HG03439 (cell line): ENCODE data around the gene PGP.
"Not testable (repeated sequence)": the region's sequence is repeated elsewhere in the genome, so short reads cannot be mapped to it uniquely, and the experiment has no call there.

Experiments
- ATAC-seq: cut with Tn5 transposase; IDR thresholded peaks from one replicate; pipeline ENCODE4 v1.9.1; 2021; ENCODE audit warnings: mild to moderate bottlenecking, moderate library complexity; ENCODE audit not compliant: unreplicated experiment

Gene PGP, protein sequence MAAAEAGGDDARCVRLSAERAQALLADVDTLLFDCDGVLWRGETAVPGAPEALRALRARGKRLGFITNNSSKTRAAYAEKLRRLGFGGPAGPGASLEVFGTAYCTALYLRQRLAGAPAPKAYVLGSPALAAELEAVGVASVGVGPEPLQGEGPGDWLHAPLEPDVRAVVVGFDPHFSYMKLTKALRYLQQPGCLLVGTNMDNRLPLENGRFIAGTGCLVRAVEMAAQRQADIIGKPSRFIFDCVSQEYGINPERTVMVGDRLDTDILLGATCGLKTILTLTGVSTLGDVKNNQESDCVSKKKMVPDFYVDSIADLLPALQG

DNA sequence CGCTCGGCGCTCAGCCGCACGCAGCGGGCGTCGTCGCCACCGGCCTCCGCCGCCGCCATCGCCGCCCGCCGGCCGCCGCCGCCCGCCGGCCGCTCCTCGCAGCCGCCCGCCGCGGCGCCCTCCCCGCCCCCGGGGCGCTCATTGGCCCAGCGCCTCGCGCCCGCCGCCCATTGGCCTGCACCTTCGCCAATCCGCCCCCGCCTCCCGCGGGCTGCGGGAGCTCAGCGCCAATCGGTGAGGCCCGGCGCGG lies at the start of gene PGP:
TSS of gene PGP (minus strand) at position 122 of the 250 bp plus-strand sequence. CDS start at position 59, 63 bp downstream.
- peak; percentile 77 for ATAC-seq

DNA sequence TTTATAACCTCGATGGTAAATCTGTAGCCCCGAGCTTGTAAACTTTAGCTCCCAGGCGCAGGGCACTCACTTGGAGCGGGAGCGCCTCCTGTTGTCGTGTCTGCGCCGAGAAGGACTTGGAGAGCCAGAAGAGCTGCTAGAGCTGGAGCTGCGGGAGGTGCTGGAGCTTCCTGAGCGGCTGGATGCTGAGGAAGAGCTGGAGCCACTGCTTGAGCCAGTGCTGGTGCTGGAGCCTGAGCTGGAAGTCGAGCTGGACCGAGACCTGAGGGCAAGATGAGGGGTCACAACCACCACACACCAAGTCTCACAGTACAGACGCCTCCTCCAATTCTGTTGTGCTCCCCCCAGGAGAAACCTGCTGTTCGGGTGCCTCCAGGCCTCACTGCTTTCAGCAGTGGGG lies 48.4 kb upstream of the PGP start:
- not testable (repeated sequence) for ATAC-seq

DNA sequence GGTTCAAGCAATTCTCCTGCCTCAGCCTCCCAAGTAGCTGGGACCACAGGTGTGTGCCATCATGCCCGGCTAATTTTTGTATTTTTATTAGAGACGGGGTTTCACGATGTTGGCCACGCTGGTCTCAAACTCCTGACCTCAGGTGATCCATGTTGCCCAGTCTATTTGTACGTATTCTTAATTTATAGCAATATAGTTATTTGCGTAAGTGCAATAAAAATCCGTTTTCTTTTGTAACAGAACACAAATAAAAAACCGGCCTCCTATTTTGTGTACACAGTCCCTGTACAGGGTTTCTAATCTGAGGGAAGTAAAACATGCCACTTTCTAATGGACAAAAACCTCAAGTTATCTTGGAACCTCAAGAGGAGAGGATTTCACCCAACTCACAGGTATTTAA lies 45.6 kb upstream of the PGP start:
- no peak for ATAC-seq

DNA sequence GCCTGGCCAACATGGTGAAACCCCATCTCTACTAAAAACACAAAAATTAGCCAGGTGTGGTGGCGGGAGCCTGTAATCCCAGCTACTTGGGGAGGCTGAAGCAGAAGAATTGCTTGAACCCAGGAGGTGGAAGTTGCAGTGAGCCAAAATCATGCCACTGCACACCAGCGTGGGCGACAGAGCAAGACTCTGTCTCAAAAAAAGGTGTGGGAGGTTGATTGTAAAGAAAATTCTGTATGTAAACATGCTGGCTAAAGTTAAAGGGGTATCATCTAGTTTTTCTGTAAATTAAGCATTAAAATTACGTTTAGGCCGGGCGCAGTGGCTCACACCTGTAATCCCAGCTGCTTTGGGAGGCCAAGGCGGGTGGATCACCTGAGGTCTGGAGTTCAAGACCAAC lies 43.9 kb upstream of the PGP start:
- not testable (repeated sequence) for ATAC-seq

DNA sequence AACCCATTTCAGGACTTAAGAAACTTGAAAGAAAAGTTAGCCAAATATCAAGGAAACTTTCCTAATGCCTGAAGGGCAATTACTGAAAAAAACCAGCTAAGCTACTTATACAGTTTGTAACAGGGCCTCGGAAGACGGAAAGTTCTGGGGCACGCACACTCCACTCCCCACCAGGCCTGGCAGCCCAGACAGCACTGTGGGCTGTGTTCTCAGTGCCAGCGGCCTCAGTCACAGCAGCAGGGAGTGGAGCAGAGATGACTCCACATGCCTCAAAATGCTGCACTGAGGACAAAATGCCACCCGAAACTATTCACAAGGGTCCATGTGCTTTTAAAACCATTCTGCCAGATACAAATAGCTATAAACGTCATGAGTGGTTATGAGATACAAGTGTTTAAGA lies 43.1 kb upstream of the PGP start:
- ATAC-seq: no peak

DNA sequence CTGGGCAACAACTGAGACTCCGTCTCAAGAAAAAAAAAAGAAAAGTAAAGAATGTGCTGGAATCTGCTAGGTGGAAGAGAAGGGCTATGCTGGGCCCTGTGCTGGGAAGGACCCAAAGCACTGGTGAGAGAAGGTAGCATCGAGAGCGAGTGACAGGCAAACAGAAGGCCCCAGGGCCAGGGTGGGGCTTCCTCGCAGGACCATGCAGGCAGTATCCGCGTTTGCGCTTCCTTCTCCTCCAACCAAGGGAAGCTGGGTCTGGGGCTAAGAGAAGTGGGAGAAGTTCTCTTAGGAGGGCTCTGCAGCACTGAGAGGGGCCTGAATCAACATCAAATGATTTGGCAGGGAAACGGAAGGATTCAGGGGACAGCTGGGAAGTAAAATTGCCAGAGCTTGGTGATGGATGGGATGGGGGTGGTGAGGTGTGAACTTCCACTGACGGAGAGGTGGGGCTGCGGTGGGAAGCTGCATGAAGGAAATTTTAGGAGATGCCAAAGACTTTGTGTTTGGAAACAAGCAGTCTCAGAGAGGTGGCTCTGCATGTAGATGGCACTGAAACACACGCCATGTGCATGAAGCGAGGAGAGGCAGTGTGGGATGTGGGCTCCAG lies 42.0 kb upstream of the PGP start:
- ATAC-seq: no peak

DNA sequence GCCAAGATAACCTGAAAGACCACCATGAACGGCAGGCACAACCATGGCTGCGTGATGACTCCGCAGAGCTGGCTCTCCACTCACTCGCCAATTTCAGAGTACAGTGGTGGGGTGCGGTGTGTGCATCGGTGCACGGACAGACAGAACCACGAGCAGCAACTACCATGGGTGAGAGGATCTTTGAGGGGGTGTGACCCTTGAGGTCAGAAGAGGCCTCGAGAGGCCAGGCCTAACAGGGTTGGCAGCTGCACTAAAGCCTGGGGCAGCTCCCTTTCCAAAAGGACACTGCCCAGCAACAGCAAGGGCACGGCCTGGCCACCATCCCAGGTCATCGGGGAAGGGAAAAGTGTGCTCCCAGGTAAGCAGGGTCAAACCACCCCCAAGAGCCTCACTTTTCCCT lies 38.7 kb upstream of the PGP start:
- no peak for ATAC-seq

DNA sequence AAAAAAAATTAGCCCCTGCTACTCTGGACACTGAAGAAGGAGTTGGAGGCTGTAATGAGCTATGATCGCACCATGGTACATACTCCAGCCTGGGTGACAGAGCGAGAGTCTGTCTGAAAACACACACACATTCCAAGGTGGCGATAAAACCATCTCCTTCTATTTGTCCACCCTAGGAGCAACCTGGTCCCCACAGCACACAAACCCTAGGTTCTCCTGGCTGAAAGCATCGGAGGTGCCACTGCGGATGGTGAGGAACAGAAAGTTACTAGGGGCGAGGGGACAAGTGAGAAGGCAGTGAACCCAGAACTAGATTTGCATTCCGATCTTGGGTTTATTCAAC lies 38.1 kb upstream of the PGP start:
- ATAC-seq: no peak

DNA sequence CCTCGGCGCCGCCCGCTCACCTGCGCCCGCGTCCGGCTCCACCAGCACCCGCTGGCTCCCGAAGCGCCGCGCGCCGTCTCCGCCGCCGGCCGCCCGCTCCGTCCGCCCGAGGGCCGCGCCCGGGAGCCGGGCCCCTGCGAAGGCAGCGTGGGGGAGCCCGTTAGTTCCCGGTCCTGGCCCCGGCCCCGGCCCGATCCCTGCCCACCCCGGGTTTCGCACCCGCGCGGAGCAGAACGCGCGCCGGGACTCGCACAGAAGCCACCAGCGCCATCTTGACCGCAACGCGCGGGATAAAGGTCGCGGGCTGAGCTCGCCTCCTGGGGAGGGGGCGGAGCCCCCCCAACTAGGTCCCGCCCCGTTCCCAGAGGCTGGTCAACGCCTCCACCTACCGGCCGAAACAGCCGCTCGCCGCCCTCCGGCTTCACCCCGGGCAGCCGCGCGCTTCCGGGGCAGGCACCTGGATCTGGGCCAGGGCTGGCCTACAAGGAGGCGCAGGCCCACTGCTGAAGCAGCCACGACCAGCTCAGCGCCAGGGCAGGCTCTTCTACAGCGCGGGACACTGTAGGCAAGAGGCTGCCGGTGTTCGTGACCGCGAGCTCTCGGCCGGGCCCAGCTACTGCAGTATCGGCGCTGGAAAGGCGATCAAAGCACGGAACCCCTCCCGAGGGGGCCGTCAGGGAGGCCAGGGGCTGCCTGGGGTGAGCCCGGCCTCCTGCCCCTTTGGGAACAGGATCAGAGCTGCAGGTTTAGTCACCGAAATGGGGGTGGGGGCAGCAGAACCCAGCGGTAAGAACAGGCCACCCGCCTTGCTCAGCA lies 36.9 kb upstream of the PGP start, which contains the start of gene ECI1:
TSS of gene ECI1 (minus strand) at position 292 of the 816 bp plus-strand sequence. CDS start at position 271, 21 bp downstream.
- peak; percentile 81 for ATAC-seq

DNA sequence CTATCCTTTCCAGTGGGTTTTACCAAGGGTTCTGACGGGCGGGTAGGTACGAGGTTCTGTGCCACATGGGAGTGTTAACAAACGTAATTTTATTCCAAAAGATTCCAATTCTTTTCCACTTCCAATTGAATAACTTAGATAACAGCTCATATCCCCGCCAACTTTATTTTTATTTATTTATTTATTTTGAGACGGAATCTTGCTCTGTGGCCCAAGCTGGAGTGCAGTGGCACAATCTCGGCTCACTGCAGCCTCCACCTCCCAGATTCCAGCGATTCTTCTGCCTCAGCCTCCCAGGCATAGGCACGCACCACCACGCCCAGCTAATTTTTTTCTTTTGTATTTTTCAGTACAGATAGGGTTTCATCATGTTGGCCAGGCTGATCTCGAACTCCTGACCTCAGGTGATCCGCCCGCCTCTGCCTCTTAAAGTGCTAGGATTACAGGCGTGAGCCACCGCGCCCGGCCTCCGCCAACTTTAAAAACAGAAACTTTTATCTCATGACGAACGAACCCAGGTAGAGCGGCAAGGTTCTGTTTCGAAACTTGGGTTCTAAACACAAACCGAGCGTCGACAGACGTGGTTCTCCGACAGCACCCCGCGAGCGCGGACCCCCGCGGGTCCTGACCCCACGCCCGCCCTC lies 36.1 kb upstream of the PGP start:
- ATAC-seq: no peak

DNA sequence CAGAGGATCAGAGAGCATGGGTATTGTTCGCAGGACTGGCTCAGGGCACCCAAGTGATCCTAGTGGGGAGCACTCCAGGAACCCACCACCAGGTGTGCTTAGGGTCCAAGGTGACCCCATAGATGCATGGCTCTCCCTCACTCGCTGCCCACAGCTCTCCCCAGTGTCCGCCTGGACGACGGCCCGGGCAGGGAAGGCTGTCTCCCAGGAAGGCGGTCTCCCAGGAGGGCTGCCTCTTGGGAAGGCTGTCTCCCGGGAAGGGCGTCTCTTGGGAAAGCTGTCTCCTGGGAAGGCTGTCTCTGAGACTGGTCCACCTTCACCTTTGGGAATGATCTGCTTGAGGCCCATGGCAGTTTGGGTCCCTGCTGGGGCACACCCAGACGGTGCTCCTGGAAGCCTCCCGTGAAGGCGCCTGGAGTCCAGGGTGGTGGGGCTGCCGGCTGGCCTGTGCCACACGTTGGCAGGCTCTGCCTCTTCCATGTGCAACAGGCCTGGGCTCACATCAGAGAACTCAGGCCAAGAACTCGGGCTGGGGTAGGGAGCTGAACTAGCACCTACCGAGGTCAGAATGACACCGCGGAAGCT lies 31.8 kb upstream of the PGP start:
- ATAC-seq: no peak

DNA sequence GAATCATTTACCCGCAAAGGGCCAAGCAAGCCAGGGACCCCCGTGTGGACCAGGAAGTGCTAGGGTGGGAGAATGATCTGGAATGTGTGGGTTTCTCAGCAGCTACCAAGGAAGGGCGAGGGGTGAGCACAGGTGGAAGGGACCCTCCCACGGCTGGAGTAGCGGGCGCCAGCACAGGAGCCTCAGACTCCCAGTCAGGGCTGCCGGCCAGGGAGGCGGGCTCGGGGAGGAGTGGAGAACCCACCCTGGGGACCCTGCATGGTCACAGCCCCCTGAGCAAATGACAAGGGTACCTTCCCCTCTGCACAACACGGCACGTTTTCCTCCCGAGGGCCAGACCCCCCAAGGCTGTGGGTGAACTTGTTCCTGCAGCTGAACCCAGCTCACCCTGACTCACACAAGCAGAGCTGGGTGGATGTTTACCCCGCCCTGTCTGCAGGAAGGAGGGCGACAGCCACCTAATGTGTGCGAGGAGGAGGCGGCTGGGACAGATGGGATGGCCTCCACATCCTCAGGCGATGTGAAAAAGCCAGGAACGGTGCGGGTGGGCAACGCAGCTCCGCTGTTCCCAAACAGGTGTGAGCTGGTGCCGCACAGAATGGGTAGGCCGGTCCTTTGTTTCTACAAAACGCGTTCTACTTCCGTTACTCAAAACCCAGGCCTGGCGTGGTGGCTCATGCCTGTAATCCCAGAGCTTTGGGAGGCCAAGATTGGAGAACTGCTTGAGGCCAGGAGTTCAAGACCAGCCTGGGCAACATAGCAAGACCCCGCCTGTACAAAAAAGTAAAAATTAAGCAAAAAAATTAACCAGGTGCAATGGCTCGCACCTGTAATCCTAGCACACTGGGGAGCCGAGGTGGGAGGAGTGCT lies 30.5 kb upstream of the PGP start:
- ATAC-seq: no peak

DNA sequence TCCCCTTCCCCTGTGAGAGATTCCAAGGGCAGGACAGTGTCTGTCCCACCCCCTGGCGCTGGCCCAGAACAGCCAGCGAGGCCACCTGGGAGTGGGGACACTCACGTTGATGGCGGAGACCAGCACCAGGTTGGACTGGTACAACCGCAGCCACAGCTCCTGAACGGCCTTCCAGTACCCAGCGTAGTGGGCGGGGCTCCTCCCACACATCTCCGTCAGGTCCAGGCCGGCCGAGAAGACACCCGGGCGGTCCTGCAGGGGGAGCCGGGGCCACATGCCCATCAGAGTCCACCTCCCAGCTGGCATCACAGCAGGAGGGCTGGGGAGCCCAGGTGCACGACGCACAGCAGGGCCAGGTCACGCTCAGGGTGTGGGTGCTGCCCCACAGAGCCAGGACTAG lies 29.7 kb upstream of the PGP start:
- no peak for ATAC-seq

DNA sequence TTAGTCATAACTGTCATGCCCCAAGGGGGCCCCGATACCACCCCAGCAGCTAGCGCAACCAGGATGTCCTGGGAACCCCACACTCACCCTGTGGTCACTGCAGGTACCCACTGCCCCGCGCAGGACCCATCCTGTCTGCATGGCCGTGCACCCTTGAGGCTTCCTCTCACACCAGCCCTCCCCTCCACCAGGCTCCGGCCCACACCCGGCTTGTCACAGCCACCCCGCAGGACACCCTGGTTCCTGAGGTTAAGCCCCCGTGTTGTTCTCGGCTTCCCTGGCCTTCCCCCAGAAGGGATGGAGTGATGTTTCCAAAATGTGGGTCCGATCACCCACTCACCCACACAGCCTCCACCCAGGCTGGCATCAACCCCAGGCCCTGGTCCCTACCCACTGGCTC lies 29.1 kb upstream of the PGP start:
- no peak for ATAC-seq

DNA sequence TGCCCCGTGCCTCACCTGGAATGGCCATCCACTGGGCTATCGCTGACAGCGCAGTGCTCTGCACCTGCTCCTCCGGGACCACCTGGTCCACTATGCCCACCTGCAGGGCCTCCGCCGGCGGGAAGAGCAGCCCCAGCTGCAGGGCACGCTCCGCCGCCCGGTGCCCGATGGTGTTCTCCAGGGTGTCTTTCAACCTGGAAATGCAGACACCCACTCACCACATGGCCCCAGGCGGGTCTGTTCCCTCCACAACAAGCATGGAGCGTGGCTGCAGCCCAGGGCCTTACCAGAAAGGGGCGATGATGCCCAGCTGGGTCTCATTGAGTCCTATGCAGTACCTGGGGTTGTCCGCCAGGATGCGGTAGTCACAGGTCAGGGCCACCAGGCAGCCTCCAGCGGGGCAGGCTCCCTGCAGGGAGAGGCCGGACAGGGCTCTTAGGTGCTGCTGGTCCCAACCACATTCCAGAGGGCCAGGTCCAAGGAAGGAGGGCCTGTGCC lies 28.4 kb upstream of the PGP start:
- no peak for ATAC-seq

DNA sequence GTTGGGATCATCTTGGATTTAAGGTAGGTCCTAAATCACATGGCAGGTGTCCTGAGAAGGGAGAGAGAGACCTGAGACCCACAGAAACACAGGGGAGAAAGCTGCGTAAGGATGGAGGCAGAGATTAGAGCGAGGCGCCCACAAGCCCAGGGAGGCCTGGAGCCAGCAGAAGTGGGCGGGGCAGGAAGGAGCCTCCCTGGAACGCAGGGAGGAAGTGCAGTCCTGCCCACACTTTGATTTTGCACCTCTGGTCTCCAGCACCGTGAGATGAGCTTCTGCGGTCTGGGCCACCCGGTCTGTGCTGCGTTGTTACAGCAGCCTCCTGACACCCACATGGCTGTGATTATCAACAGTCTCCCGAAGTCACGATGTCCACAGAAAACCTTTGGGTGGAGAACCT lies 28.0 kb upstream of the PGP start:
- no peak for ATAC-seq

DNA sequence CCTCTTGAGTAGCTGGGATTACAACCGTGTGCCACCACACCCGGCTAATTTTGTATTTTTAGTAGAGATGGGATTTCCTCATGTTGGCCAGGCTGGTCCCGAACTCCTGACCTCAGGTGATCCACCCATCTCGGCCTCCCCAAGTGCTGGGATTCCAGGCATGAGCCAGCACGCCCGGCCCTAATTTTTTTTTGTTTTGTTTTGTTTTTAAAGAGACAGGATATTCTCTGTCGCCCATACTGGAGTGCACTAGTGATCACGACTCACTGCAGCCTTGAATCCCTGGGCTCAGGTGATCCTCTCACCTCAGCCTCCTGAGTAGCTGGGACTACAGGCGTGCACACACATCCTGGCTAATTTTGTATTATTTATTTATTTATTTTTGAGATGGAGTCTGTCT lies 25.7 kb upstream of the PGP start:
- not testable (repeated sequence) for ATAC-seq

DNA sequence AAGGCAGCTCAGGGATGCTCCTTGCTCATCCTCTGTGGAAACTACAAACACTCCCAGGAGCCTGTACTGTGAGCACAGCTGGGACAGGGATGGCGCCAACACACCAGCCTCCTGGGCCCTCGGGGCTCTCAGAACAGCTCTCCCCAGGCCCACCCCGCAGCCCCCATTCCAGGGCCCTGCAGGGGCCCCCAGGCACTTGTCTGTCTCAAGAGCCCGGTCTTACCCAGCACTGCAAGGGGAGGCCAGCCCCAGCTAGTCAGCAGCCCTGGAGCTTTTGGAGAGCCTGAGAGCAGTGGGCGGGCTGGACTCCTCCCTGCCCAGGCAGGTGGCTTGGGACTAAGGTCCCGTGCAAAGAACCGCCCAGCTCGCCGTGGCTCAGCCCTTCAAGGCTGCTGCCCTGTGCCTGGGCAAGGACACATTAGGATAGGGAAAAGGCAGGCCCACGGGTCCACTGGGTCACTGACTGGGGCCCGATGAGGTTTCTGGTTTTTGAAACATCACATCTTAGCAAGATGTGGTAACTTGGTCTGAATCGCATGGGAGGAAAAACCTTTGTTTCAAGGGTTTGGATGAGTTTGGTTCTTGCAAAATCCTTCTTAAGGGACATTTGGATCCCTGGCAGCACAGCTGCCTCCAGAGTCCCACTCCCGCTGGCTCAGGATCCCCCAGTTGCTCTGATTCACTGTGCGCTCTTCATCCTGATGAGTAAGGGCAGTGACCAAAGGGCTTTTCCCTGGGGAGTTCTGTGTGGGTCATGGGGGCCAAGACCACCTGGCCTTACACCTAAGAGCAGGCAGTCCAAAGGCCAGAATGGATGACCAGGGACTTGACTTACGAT lies 24.4 kb upstream of the PGP start:
- ATAC-seq: no peak

DNA sequence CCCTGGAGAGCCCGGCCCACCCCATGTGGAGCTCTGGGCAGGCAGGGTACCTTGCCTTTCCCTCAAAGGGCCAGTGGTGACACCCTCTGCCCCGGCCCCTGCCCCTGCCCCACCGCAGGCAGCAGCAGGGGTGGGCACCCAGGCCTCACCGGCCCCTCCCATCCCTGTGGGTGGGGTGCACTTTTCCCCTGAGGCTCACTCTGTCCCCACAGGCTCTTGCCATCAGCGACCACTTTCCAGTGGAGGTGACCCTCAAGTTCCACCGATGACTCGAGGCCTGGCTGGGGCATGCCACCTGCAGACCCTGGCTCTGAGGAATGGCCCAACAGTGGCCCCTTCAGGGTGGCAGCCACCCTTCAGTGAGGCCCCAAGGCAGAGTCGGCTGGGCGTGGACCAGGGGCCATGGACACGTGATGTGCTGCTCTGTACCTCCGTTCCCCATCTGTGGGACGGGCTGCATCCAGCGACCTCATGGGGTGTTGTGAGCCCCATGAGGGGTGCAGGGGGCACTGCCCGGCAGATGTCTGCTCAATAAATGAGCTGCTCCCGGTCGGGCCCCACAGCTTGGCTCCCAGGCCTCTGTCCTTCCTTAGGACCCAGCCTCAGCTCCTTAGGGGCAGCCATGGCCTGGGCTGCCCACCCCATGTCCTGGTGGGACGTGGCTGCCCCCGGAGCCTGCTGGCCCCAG lies 23.7 kb upstream of the PGP start:
- ATAC-seq: no peak
